ENCODE measurements around the gene FIBP. TPM values are rescaled to one million over a fixed set of nuclear protein-coding genes. Genes with fewer than 3 reads are reported as not detected.

FIBP gene
- total and polyA plus RNA-seq, 10 of the 15 experiments (the other 5 are each of a cell fraction or from before 2014, with no cell fraction given), result 65.1 to 182 (median 94.6) TPM

DNA sequence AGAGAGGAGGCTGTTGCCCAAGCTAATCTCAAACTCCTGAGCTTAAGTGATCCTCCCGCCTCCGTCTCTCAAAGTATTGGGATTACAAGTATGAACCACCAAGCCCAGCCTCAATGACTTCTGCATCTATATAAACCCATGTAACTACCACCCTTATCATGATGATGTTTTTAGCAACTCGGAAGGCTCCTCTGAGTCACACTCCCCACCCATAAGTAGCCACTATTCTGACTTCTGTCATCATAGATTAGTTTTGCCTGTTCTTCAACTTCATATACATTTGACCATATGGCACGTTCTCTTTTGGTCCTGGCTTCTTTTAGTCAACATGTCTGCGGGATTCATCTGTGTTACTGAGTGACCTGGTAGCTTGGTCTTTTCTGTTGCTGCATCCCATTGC lies 18.3 kb upstream of the FIBP start:
- no peak overlapping the region for H3K9ac ChIP-seq (ENCODE audit: control insufficient read depth, insufficient read depth, low read length)
- TF ChIP-seq, protein P1, sequence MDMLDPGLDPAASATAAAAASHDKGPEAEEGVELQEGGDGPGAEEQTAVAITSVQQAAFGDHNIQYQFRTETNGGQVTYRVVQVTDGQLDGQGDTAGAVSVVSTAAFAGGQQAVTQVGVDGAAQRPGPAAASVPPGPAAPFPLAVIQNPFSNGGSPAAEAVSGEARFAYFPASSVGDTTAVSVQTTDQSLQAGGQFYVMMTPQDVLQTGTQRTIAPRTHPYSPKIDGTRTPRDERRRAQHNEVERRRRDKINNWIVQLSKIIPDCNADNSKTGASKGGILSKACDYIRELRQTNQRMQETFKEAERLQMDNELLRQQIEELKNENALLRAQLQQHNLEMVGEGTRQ (IDR thresholded peaks at IDR 0.05; ENCODE audit: borderline replicate concordance, low read depth, low read length), result no peak
- TF ChIP-seq RB1 (IDR thresholded peaks at IDR 0.05; ENCODE audit: borderline replicate concordance) (no peak), SPI1 (IDR thresholded peaks at IDR 0.05; ENCODE audit: borderline replicate concordance, insufficient read depth, low read depth, low read length) (no peak), TCF3 (IDR thresholded peaks at IDR 0.05; ENCODE audit: borderline replicate concordance, insufficient read depth, low read depth, low read length) (no peak), NR2C1 (IDR thresholded peaks at IDR 0.05) (no peak), TARDBP (IDR thresholded peaks at IDR 0.05; ENCODE audit: borderline replicate concordance) (no peak), FOXK2 (IDR thresholded peaks at IDR 0.05) (no peak), E2F4 (IDR thresholded peaks at IDR 0.05; ENCODE audit: low read depth, low read length) (no peak), SMARCA5 (IDR thresholded peaks at IDR 0.05) (no peak), HCFC1 (IDR thresholded peaks at IDR 0.05; ENCODE audit: low read length) (no peak), BCL11A (IDR thresholded peaks at IDR 0.05; ENCODE audit: low read depth, low read length) (no peak), SMAD1 (IDR thresholded peaks at IDR 0.05; ENCODE audit: low read depth, partially characterized antibody) (no peak), HDGF (IDR thresholded peaks at IDR 0.05) (no peak), YBX1 (IDR thresholded peaks at IDR 0.05) (no peak), BMI1 (IDR thresholded peaks at IDR 0.05; ENCODE audit: borderline replicate concordance) (no peak), EZH2 (IDR thresholded peaks at IDR 0.05; ENCODE audit: borderline replicate concordance, control insufficient read depth, low read depth, low read length) (no peak)
- TF ChIP-seq, protein P2, sequence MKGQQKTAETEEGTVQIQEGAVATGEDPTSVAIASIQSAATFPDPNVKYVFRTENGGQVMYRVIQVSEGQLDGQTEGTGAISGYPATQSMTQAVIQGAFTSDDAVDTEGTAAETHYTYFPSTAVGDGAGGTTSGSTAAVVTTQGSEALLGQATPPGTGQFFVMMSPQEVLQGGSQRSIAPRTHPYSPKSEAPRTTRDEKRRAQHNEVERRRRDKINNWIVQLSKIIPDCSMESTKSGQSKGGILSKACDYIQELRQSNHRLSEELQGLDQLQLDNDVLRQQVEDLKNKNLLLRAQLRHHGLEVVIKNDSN (IDR thresholded peaks at IDR 0.05; ENCODE audit: borderline replicate concordance, extremely low read length, insufficient read depth, low read depth, low read length), result no peak
- TF ChIP-seq, protein P3, sequence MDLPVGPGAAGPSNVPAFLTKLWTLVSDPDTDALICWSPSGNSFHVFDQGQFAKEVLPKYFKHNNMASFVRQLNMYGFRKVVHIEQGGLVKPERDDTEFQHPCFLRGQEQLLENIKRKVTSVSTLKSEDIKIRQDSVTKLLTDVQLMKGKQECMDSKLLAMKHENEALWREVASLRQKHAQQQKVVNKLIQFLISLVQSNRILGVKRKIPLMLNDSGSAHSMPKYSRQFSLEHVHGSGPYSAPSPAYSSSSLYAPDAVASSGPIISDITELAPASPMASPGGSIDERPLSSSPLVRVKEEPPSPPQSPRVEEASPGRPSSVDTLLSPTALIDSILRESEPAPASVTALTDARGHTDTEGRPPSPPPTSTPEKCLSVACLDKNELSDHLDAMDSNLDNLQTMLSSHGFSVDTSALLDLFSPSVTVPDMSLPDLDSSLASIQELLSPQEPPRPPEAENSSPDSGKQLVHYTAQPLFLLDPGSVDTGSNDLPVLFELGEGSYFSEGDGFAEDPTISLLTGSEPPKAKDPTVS (IDR thresholded peaks at IDR 0.05; ENCODE audit: low read depth, low read length), result no peak
- intact Hi-C loops (cut with micrococcal nuclease; ENCODE audit: unreplicated experiment), result no loop called here
- 83% methylated on average over 5 of the region's 5 CpGs for WGBS (ENCODE audit: insufficient coverage, insufficient replicate concordance, low lambda C conversion rate, missing lambda C conversion rate)
- no peaks in the 10 kb centered on the region; a peak in 1 of 4 replicates for H3K27me3 ChIP-seq (replicated peaks in 1 of 2; ENCODE audit: control insufficient read depth in 2 of 2, insufficient read depth in 2 of 2, low read length in 1 of 2)
- no peaks in the 10 kb centered on the region for H3K79me2 ChIP-seq (ENCODE audit: control insufficient read depth, insufficient read depth, low read length)
- SMC1A ChIA-PET (ENCODE audit: uncharacterized antibody, unreplicated experiment), result interaction anchor here (1.1 to 1.7 kb wide), 4 partner anchors 9 to 18 kb away, joined by 4 to 6 read pairs (median 5); partner anchors contain the start of gene FIBP
- DNase-seq (ENCODE audit: low read depth, low spot score), result no peak
- H4K20me1 ChIP-seq (ENCODE audit: control insufficient read depth, insufficient read depth), result no peaks in the 10 kb centered on the region
- CTCF ChIA-PET, result interaction anchor here (1.1 to 1.8 kb wide), 3 partner anchors 12 to 116 kb away, joined by 4 read pairs; partner anchors contain the start of gene C11orf68
- no peak for FAIRE-seq
- H3K36me3 ChIP-seq (ENCODE audit: control insufficient read depth in 2 of 2, insufficient read depth in 2 of 2, low read length in 1 of 2), result no peaks in the 10 kb centered on the region
- H3K4me2 ChIP-seq (ENCODE audit: control insufficient read depth, insufficient read depth), result no peak overlapping the region
- no peak overlapping the region for H3K27ac ChIP-seq (ENCODE audit: control insufficient read depth, insufficient read depth)
- no TSS peak for BruUV-seq (replicated peaks)
- in situ Hi-C loops (cut with MboI), result no loop called here
- H2AFZ ChIP-seq (ENCODE audit: control insufficient read depth, low read depth, low read length), result no peak overlapping the region
- ATAC-seq, result no peak
- peaks cover 11% of the 10 kb centered on the region for H3K4me1 ChIP-seq (ENCODE audit: control insufficient read depth, insufficient read depth, low read length)
- H3K9me3 ChIP-seq (replicated peaks; ENCODE audit: control insufficient read depth, insufficient read depth, low read length), result no peaks in the 10 kb centered on the region
- no peak overlapping the region for H3K4me3 ChIP-seq
- RAD21 ChIA-PET (ENCODE audit: unreplicated experiment), result interaction anchor here (0.6 kb wide), 1 partner anchor 18 kb away, joined by 5 read pairs; the partner anchor contains the start of gene FIBP
- POLR2A ChIA-PET, result interaction anchor here (0.7 to 1.2 kb wide), 3 partner anchors 14 to 142 kb away, joined by 3 to 4 read pairs (median 3); no protein-coding TSS in a partner anchor

Data from GM12878 (cell line).